ENCODE data around the gene CAMSAP3. TPM values are rescaled to one million over a fixed set of nuclear protein-coding genes. Genes with fewer than 3 reads are reported as not detected.

Gene CAMSAP3
- total and polyA plus RNA-seq, 11 donors, result 0.04 to 3.7 (median 0.72) TPM

GRCh38 chr19:7579182-7579581 is 16.5 kb upstream of the CAMSAP3 start:
- H3K27ac ChIP-seq, result no peak overlapping the region
- H3K36me3 ChIP-seq, result no peaks in the 10 kb centered on the region
- TF ChIP-seq, protein P1, sequence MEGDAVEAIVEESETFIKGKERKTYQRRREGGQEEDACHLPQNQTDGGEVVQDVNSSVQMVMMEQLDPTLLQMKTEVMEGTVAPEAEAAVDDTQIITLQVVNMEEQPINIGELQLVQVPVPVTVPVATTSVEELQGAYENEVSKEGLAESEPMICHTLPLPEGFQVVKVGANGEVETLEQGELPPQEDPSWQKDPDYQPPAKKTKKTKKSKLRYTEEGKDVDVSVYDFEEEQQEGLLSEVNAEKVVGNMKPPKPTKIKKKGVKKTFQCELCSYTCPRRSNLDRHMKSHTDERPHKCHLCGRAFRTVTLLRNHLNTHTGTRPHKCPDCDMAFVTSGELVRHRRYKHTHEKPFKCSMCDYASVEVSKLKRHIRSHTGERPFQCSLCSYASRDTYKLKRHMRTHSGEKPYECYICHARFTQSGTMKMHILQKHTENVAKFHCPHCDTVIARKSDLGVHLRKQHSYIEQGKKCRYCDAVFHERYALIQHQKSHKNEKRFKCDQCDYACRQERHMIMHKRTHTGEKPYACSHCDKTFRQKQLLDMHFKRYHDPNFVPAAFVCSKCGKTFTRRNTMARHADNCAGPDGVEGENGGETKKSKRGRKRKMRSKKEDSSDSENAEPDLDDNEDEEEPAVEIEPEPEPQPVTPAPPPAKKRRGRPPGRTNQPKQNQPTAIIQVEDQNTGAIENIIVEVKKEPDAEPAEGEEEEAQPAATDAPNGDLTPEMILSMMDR (IDR thresholded peaks at IDR 0.05), result no peak
- TF ChIP-seq POLR2A (IDR thresholded peaks at IDR 0.05), result no peak
- H3K4me1 ChIP-seq, result no peaks in the 10 kb centered on the region
- H3K27me3 ChIP-seq, result no peaks in the 10 kb centered on the region
- intact Hi-C loops (cut with DNase I), result no loop called here
- ATAC-seq, result no peak
- no peak overlapping the region for H3K4me3 ChIP-seq
- H3K9me3 ChIP-seq, result no peaks in the 10 kb centered on the region
- DNase-seq, result no peak
- 22 to 48% (median 33%) methylated on average over 6 of the region's 6 CpGs for WGBS, 4 donors

DNA sequence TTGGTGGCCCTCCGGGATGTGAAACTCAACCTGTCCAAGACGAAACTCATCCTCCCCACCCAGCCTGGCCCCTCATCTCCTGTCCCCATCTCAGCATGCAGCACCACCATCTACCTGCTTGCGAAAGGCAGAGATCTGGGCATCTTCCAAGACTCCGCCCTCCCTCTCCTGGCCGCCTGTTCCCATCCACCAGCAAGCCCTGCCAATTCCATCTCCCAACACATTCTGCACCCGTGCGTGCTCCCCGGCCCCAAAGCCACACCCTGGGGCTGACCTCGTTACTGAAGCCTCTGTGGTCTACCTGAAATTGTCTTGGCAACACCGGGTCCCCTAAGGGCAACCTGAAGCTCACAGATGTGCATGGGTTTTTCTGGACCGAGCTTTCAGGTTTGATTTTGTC is 13.2 kb upstream of the CAMSAP3 start:
- TF ChIP-seq, protein P1 (IDR thresholded peaks at IDR 0.05), result no peak
- no peak for TF ChIP-seq POLR2A (IDR thresholded peaks at IDR 0.05)
- no peaks in the 10 kb centered on the region for H3K36me3 ChIP-seq
- WGBS, 4 donors, result 49 to 58% (median 55%) methylated on average over 11 of the region's 11 CpGs
- no peak overlapping the region for H3K4me3 ChIP-seq
- ATAC-seq (no peak), DNase-seq (no peak)
- no peaks in the 10 kb centered on the region for H3K9me3 ChIP-seq
- no peaks in the 10 kb centered on the region for H3K4me1 ChIP-seq
- no peak overlapping the region for H3K27ac ChIP-seq
- intact Hi-C loops (cut with DNase I), result loop anchor here in 1 of 10 donors (10.0 kb wide), 1 partner anchor 202 kb away; no protein-coding TSS in a partner anchor
- no peaks in the 10 kb centered on the region for H3K27me3 ChIP-seq

DNA sequence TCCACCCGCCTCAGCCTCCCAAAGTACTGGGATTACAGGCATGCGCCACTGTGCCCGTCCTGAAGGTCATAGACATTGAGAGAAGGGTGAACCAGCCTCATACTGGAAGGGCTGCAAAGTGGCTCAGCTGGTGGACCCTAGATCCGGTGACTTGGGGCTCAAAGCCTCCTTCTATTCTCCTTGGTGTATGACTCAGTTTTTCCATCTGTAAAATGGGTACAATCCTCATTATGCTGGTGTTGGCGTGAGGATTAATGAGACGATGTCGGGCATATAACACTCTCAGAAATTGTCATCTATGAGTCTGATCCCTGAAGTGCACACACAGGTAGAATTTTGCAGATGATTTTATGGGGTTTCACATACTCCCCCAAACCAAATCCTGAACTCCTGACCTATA is 5.8 kb upstream of the CAMSAP3 start:
- peaks cover 0 to 54% (median 20%) of the 10 kb centered on the region in 9 donors for H3K27me3 ChIP-seq
- WGBS, 4 donors, result 88 to 95% (median 91%) methylated on average over 7 of the region's 7 CpGs

DNA sequence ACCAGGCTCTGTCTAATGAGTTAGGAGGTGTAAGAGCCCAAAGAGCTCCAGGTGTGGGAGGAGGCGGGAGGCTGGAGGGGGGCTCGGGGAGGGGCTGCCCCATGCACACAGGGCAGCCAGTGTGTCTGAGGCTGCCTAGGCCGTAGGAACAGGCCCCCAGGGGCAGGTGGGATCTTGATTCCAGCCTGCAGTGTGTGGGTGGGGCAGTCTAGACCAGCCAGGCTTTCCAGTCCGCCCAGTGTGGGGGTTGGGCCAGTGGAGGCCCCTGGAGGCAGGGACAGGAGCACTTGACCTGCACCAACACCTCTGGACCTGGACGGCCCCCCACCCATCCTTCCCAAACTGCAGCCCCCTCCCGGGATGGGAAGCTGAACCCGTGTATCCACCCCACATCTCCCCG is 5.4 kb upstream of the CAMSAP3 start:
- intact Hi-C loops (cut with DNase I), result no loop called here
- 57 to 72% (median 61%) methylated on average over 4 to 8 of the region's 8 CpGs for WGBS, 4 donors
- no peaks in the 10 kb centered on the region for H3K36me3 ChIP-seq
- TF ChIP-seq, protein P1 (IDR thresholded peaks at IDR 0.05), result no peak
- TF ChIP-seq POLR2A (IDR thresholded peaks at IDR 0.05), result no peak
- DNase-seq (no peak), ATAC-seq (no peak)
- no peaks in the 10 kb centered on the region for H3K9me3 ChIP-seq
- H3K27me3 ChIP-seq, result peaks cover 0 to 59% (median 24%) of the 10 kb centered on the region in 9 donors
- H3K4me1 ChIP-seq, result no peaks in the 10 kb centered on the region
- H3K4me3 ChIP-seq, result no peak overlapping the region
- H3K27ac ChIP-seq, result no peak overlapping the region

More for the DNA sequence above, 5.8 kb upstream of the CAMSAP3 start:
- DNase-seq, result no peak
- H3K27ac ChIP-seq, result no peak overlapping the region
- intact Hi-C loops (cut with DNase I), result loop anchor here in 1 of 10 donors (10.0 kb wide), 1 partner anchor 195 kb away; no protein-coding TSS in a partner anchor
- ATAC-seq, result no peak
- no peaks in the 10 kb centered on the region for H3K4me1 ChIP-seq
- H3K9me3 ChIP-seq, result no peaks in the 10 kb centered on the region
- TF ChIP-seq, protein P1 (IDR thresholded peaks at IDR 0.05), result no peak
- TF ChIP-seq POLR2A (IDR thresholded peaks at IDR 0.05), result no peak
- H3K4me3 ChIP-seq, result no peak overlapping the region
- no peaks in the 10 kb centered on the region for H3K36me3 ChIP-seq

All from heart left ventricle (tissue), 16 donors.